Lung microvascular endothelial cell (primary cell): ENCODE results near the gene CNN2. TPM values are rescaled to one million over a fixed set of nuclear protein-coding genes. Genes with fewer than 3 reads are reported as not detected.

ENCODE experiments used
- DNase-seq, 2 donors: peaks; one replicate each; pipeline versions ENCODE4 v3.0.0 to v3.0.0-alpha.2; 2010; ENCODE audit warnings: low read depth in 2 of 2
- total RNA-seq: library from RNA; depleted of rRNA; stranded (reverse); fragments of >200 nt; gene quantifications from 2 replicates; pipeline ENCODE4 v1.2.1, GENCODE V29; 2014

Gene CNN2
- total RNA-seq, 1 donor from 2014 or later = 59.1 TPM

- DNase-seq = no peak
Observed at GRCh38 chr19:1049106-1049505, 22.7 kb downstream of the CNN2 start.

GRCh38 chr19:1049800-1050199 is 23.4 kb downstream of the CNN2 start:
- DNase-seq = no peak

GRCh38 chr19:1050989-1051788 is 24.8 kb downstream of the CNN2 start:
- DNase-seq = no peak

GRCh38 chr19:1051791-1052190 is 25.4 kb downstream of the CNN2 start:
- DNase-seq = no peak

GRCh38 chr19:1052349-1052975 is 26.1 kb downstream of the CNN2 start:
- DNase-seq = no peak

GRCh38 chr19:1053176-1054101 is 27.0 kb downstream of the CNN2 start:
- no peak for DNase-seq

GRCh38 chr19:1054102-1055027 is 28.0 kb downstream of the CNN2 start:
- no peak for DNase-seq

- DNase-seq = no peak
Observed at GRCh38 chr19:1055028-1055425, 28.6 kb downstream of the CNN2 start.

GRCh38 chr19:1055886-1056620 is 29.6 kb downstream of the CNN2 start:
- DNase-seq = no peak

- peak; percentile 51 to 55 for DNase-seq
Observed at GRCh38 chr19:1057176-1057855, 30.9 kb downstream of the CNN2 start.

- no peak for DNase-seq
Observed at GRCh38 chr19:1058112-1058511, 31.7 kb downstream of the CNN2 start.

- no peak for DNase-seq
Observed at GRCh38 chr19:1060689-1061088, 34.3 kb downstream of the CNN2 start.

- no peak for DNase-seq
Observed at GRCh38 chr19:1061987-1062386, 35.6 kb downstream of the CNN2 start.

- no peak for DNase-seq
Observed at GRCh38 chr19:1062387-1063029, 36.1 kb downstream of the CNN2 start.

- DNase-seq = peak; percentile 47 to 49
Observed at GRCh38 chr19:1063030-1063908, 36.9 kb downstream of the CNN2 start.

GRCh38 chr19:1063909-1064660 is 37.7 kb downstream of the CNN2 start:
- DNase-seq = no peak
